MCF 10A (cell line): ENCODE results near the gene NRGN. TPM values are rescaled to one million over a fixed set of nuclear protein-coding genes. Genes with fewer than 3 reads are reported as not detected.

Experiments
- BruUV-seq: library from RNA; stranded (reverse); fragments of 400-500 nt; replicated peaks from 2 replicates; lab custom pipeline; 2021; lab: Mats Ljungman, UMichigan
- CTCF ChIA-PET: fragments of 300-600 bp; sonication (Branson Sonifier 250); formaldehyde crosslinking; extraction: SDS; loops from one replicate; lab custom pipeline; 2021; ENCODE audit warnings: antibody characterized with exemption, inconsistent platforms; lab: Yijun Ruan, JAX
- POLR2A ChIA-PET: fragments of 300-600, 350-650 bp; sonication (Branson Sonifier 250); formaldehyde crosslinking; extraction: SDS; loops from one replicate; lab custom pipeline; 2020; ENCODE audit warnings: antibody characterized with exemption, inconsistent platforms; lab: Yijun Ruan, JAX
- DNase-seq: peaks from one replicate; pipeline ENCODE4 v3.0.0-alpha.2; 2018; ENCODE audit not compliant: unreplicated experiment
- H3K27ac Mint-ChIP-seq: one replicate; pipeline ENCODE4 v1.8.0; 2022; ENCODE audit warnings: mild to moderate bottlenecking, low read depth, mixed read lengths; ENCODE audit not compliant: unreplicated experiment
- H3K27me3 Mint-ChIP-seq: one replicate; pipeline ENCODE4 v1.8.0; 2022; ENCODE audit warnings: mixed read lengths; ENCODE audit not compliant: insufficient read depth, unreplicated experiment
- H3K36me3 Mint-ChIP-seq: one replicate; pipeline ENCODE4 v1.8.0; 2022; ENCODE audit warnings: mild to moderate bottlenecking, moderate library complexity, mixed read lengths; ENCODE audit not compliant: insufficient read depth, unreplicated experiment
- H3K4me1 Mint-ChIP-seq: one replicate; pipeline ENCODE4 v1.8.0; 2022; ENCODE audit warnings: mixed read lengths; ENCODE audit not compliant: insufficient read depth, unreplicated experiment
- H3K4me3 Mint-ChIP-seq: one replicate; pipeline ENCODE4 v1.8.0; 2022; ENCODE audit warnings: mild to moderate bottlenecking, moderate library complexity, mixed read lengths; ENCODE audit not compliant: unreplicated experiment
- H3K9me3 Mint-ChIP-seq: one replicate; pipeline ENCODE4 v1.8.0; 2022; ENCODE audit warnings: mixed read lengths; ENCODE audit not compliant: unreplicated experiment
- intact Hi-C: fragments of 100-400 bp; cut with micrococcal nuclease; formaldehyde crosslinking; loops from 2 replicates; pipeline ENCODE4 v1.14.1; 2022
- total RNA-seq: library from RNA; stranded (reverse); gene quantifications from 2 replicates; pipeline ENCODE4 v1.2.3, GENCODE V29; 2022
- TF ChIP-seq, protein P1 (sequence below): fragments of 200-600 bp; IDR thresholded peaks from one replicate; pipeline ENCODE4 v1.8.0; 2022; ENCODE audit warnings: antibody characterized with exemption, mild to moderate bottlenecking; ENCODE audit not compliant: unreplicated experiment

NRGN gene
- total RNA-seq, 1 experiment from 2014 or later: 1.4 TPM

GRCh38 chr11:124745270-124745834 lies 5.6 kb downstream of the NRGN start:
- Mint-ChIP-seq H3K27me3 (no peaks in the 10 kb centered on the region), H3K4me3 (peak overlapping the region; percentile 83), H3K36me3 (no peaks in the 10 kb centered on the region), H3K9me3 (no peaks in the 10 kb centered on the region), H3K27ac (no peak overlapping the region), H3K4me1 (peaks cover 6% of the 10 kb centered on the region)
- no TSS peak for BruUV-seq
- no peak for DNase-seq
- CTCF ChIA-PET: interaction anchor here (1.1 to 6.6 kb wide), 7 partner anchors 17 to 83 kb away, joined by 3 to 72 read pairs (median 6); partner anchors contain the start of genes ESAM, SIAE and SPA17
- intact Hi-C loops: loop anchor here (5.0 to 10.0 kb wide), 2 partner anchors 49 to 73 kb away; partner anchors contain the start of genes SIAE and SPA17
- POLR2A ChIA-PET: interaction anchor here (0.6 kb wide), 1 partner anchor 88 kb away, joined by 4 read pairs; no protein-coding TSS in a partner anchor
- TF ChIP-seq, protein P1, sequence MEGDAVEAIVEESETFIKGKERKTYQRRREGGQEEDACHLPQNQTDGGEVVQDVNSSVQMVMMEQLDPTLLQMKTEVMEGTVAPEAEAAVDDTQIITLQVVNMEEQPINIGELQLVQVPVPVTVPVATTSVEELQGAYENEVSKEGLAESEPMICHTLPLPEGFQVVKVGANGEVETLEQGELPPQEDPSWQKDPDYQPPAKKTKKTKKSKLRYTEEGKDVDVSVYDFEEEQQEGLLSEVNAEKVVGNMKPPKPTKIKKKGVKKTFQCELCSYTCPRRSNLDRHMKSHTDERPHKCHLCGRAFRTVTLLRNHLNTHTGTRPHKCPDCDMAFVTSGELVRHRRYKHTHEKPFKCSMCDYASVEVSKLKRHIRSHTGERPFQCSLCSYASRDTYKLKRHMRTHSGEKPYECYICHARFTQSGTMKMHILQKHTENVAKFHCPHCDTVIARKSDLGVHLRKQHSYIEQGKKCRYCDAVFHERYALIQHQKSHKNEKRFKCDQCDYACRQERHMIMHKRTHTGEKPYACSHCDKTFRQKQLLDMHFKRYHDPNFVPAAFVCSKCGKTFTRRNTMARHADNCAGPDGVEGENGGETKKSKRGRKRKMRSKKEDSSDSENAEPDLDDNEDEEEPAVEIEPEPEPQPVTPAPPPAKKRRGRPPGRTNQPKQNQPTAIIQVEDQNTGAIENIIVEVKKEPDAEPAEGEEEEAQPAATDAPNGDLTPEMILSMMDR: no peak

GRCh38 chr11:124745835-124746620 lies 6.3 kb downstream of the NRGN start:
- DNase-seq: no peak
- intact Hi-C loops: loop anchor here (5.0 to 10.0 kb wide), 2 partner anchors 49 to 74 kb away; partner anchors contain the start of genes SIAE and SPA17
- H3K4me3 Mint-ChIP-seq: peak overlapping the region; percentile 83
- no TSS peak for BruUV-seq
- CTCF ChIA-PET: interaction anchor here (0.6 to 6.6 kb wide), 13 partner anchors 16 to 1007 kb away, joined by 3 to 72 read pairs (median 6); partner anchors contain the start of genes ESAM, SIAE and SPA17
- H3K27me3 Mint-ChIP-seq: no peaks in the 10 kb centered on the region
- TF ChIP-seq, protein P1: no peak
- H3K36me3 Mint-ChIP-seq: no peaks in the 10 kb centered on the region
- H3K9me3 Mint-ChIP-seq: no peaks in the 10 kb centered on the region
- POLR2A ChIA-PET: interaction anchor here (0.5 to 1.3 kb wide), 8 partner anchors 10 to 89 kb away, joined by 3 to 6 read pairs (median 4); partner anchors contain the start of genes MSANTD2, SIAE and SPA17
- H3K4me1 Mint-ChIP-seq: peaks cover 6% of the 10 kb centered on the region
- no peak overlapping the region for H3K27ac Mint-ChIP-seq

DNA sequence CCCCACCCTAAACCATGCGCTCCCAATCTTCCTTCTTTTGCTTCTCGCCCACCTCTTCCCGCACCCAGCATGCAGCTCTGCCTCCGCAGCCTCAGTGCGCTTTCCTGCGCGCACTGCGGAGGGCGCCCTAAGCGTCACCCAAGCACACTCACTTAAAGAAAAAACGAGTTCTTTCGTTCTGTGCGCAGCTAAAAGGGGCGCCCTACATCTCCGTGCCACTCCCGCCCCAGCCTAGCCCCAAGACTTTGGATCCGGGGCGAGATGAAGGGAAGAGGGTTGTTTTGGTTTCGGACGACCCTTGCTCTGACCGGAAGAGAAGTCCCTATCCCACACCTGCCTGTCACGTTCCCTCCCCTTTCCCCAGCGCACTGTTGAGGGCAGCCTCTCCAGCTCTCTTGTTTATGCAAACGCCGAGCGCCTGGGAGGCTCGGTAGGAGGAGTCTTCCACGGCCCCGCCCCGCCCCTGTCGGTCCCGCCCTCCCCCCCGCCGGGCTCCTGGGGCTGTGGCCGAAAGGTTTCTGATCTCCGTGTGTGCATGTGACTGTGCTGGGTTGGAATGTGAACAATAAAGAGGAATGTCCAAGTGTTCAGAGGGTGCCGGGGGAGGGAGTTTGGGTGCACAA lies 7.0 kb downstream of the NRGN start:
- H3K27ac Mint-ChIP-seq: peak overlapping the region; percentile 37
- H3K36me3 Mint-ChIP-seq: no peaks in the 10 kb centered on the region
- DNase-seq: peak; percentile 90
- BruUV-seq: no TSS peak
- CTCF ChIA-PET: interaction anchor here (0.7 to 6.6 kb wide), 15 partner anchors 10 to 1007 kb away, joined by 3 to 72 read pairs (median 5); partner anchors contain the start of genes ESAM, SIAE and SPA17
- H3K4me3 Mint-ChIP-seq: peak overlapping the region; percentile 83
- intact Hi-C loops: loop anchor here (5.0 to 10.0 kb wide), 2 partner anchors 48 to 74 kb away; partner anchors contain the start of genes SIAE and SPA17
- H3K4me1 Mint-ChIP-seq: peaks cover 6% of the 10 kb centered on the region
- TF ChIP-seq, protein P1: peak; percentile 50
- H3K9me3 Mint-ChIP-seq: no peaks in the 10 kb centered on the region
- POLR2A ChIA-PET: interaction anchor here (0.5 to 1.3 kb wide), 8 partner anchors 9 to 76 kb away, joined by 3 to 6 read pairs (median 4); partner anchors contain the start of genes MSANTD2, SIAE and SPA17
- H3K27me3 Mint-ChIP-seq: no peaks in the 10 kb centered on the region
